ENCODE measurements around the gene LIPM. TPM values are rescaled to one million over a fixed set of nuclear protein-coding genes. Genes with fewer than 3 reads are reported as not detected.

The LIPM gene
- total and polyA plus RNA-seq, 10 donors, result not detected

GRCh38 chr10:88840104-88840503, 37.6 kb downstream of the LIPM start:
- H3K4me1 ChIP-seq, result peaks cover 0 to 28% (median 9%) of the 10 kb centered on the region in 6 donors
- intact Hi-C loops (cut with DNase I; ENCODE audit: low total_unique reads), result no loop called here
- WGBS, 5 donors, result 91 to 100% (median 97%) methylated on average over 3 of the region's 3 CpGs

GRCh38 chr10:88840881-88841280, 38.4 kb downstream of the LIPM start:
- H3K27me3 ChIP-seq (replicated peaks in 1 of 7), result no peaks in the 10 kb centered on the region
- peaks cover 0 to 20% (median under 1%) of the 10 kb centered on the region in 6 donors for H3K4me1 ChIP-seq
- no peaks in the 10 kb centered on the region for H3K9me3 ChIP-seq
- H3K36me3 ChIP-seq, result no peaks in the 10 kb centered on the region
- H3K4me3 ChIP-seq, result no peak overlapping the region
- no peak for TF ChIP-seq POLR2A (IDR thresholded peaks at IDR 0.05)
- TF ChIP-seq POLR2AphosphoS5 (IDR thresholded peaks at IDR 0.05), result no peak
- H3K27ac ChIP-seq, result peak overlapping the region in 7 of 8 donors; percentile 9 to 80 (median 55)
- no peak for DNase-seq
- 61 to 84% (median 70%) methylated on average over 5 of the region's 5 CpGs for WGBS, 5 donors
- intact Hi-C loops (cut with DNase I; ENCODE audit: low total_unique reads), result no loop called here

More at GRCh38 chr10:88840104-88840503, 37.6 kb downstream of the LIPM start:
- DNase-seq, result no peak
- TF ChIP-seq POLR2AphosphoS5 (IDR thresholded peaks at IDR 0.05) (no peak), CTCF (IDR thresholded peaks at IDR 0.05 in 8 of 11, conservative IDR thresholded peaks at IDR 0.05 in 3 of 11) (no peak), POLR2A (IDR thresholded peaks at IDR 0.05) (no peak)
- Histone ChIP-seq H3K9me3 (no peaks in the 10 kb centered on the region), H3K4me3 (no peak overlapping the region), H3K27ac (peak overlapping the region in 3 of 8 donors; percentile 63 to 80 (median 63)), H3K27me3 (replicated peaks in 1 of 7) (no peaks in the 10 kb centered on the region), H3K36me3 (no peaks in the 10 kb centered on the region)

GRCh38 chr10:88841316-88842111, 39.0 kb downstream of the LIPM start:
- 68 to 81% (median 75%) methylated on average over 6 of the region's 6 CpGs for WGBS, 5 donors
- Histone ChIP-seq H3K27me3 (replicated peaks in 1 of 7) (no peaks in the 10 kb centered on the region), H3K4me1 (peaks cover 0 to 16% (median 0%) of the 10 kb centered on the region in 6 donors), H3K27ac (peak overlapping the region in 6 of 8 donors; percentile 42 to 80 (median 59)), H3K4me3 (peak overlapping the region in 1 of 8 donors; percentile 3), H3K9me3 (no peaks in the 10 kb centered on the region), H3K36me3 (no peaks in the 10 kb centered on the region)
- TF ChIP-seq POLR2A (IDR thresholded peaks at IDR 0.05) (no peak), POLR2AphosphoS5 (IDR thresholded peaks at IDR 0.05) (no peak), CTCF (IDR thresholded peaks at IDR 0.05 in 8 of 11, conservative IDR thresholded peaks at IDR 0.05 in 3 of 11) (no peak)
- DNase-seq, result no peak
- intact Hi-C loops (cut with DNase I; ENCODE audit: low total_unique reads), result no loop called here

- Histone ChIP-seq H3K4me1 (peaks cover 0 to 17% (median under 1%) of the 10 kb centered on the region in 6 donors), H3K27ac (no peak overlapping the region), H3K27me3 (replicated peaks in 1 of 7) (no peaks in the 10 kb centered on the region), H3K9me3 (no peaks in the 10 kb centered on the region), H3K36me3 (no peaks in the 10 kb centered on the region), H3K4me3 (no peak overlapping the region)
- 82 to 98% (median 88%) methylated on average over 4 of the region's 4 CpGs for WGBS, 5 donors
- intact Hi-C loops (cut with DNase I; ENCODE audit: low total_unique reads), result no loop called here
- TF ChIP-seq POLR2A (IDR thresholded peaks at IDR 0.05) (no peak), POLR2AphosphoS5 (IDR thresholded peaks at IDR 0.05) (no peak)
- no peak for DNase-seq
Observed at GRCh38 chr10:88843171-88843570, 40.6 kb downstream of the LIPM start.

- WGBS, 5 donors, result 0 to 5% (median 0%) methylated on average over 1 of the region's 1 CpG
- Histone ChIP-seq H3K27ac (peak overlapping the region in 2 of 8 donors; percentile 19 to 84), H3K4me3 (no peak overlapping the region), H3K27me3 (replicated peaks in 1 of 7) (no peaks in the 10 kb centered on the region), H3K4me1 (peaks cover 0 to 50% (median 8%) of the 10 kb centered on the region in 6 donors), H3K9me3 (no peaks in the 10 kb centered on the region), H3K36me3 (no peaks in the 10 kb centered on the region)
- intact Hi-C loops (cut with DNase I; ENCODE audit: low total_unique reads), result no loop called here
- DNase-seq, result no peak
- TF ChIP-seq POLR2AphosphoS5 (IDR thresholded peaks at IDR 0.05), result no peak
- TF ChIP-seq CTCF (IDR thresholded peaks at IDR 0.05 in 8 of 11, conservative IDR thresholded peaks at IDR 0.05 in 3 of 11), result no peak
- no peak for TF ChIP-seq POLR2A (IDR thresholded peaks at IDR 0.05)
Observed at GRCh38 chr10:88848499-88848898, 46.0 kb downstream of the LIPM start.
